Activated CD8-positive, alpha-beta memory T cell treated with anti-CD3 and anti-CD28 coated beads for 4 hours (primary cell): ENCODE data around the gene TSC22D1.
"Not testable (repeated sequence)": the region's sequence is repeated elsewhere in the genome, so short reads cannot be mapped to it uniquely, and the experiment has no call there.

ENCODE experiments used
- DNase-seq, 2 donors: peaks; one replicate each; pipeline ENCODE4 v3.0.0-alpha.2; 2020; ENCODE audit warnings: low read depth in 2 of 2

TSC22D1 gene

DNA sequence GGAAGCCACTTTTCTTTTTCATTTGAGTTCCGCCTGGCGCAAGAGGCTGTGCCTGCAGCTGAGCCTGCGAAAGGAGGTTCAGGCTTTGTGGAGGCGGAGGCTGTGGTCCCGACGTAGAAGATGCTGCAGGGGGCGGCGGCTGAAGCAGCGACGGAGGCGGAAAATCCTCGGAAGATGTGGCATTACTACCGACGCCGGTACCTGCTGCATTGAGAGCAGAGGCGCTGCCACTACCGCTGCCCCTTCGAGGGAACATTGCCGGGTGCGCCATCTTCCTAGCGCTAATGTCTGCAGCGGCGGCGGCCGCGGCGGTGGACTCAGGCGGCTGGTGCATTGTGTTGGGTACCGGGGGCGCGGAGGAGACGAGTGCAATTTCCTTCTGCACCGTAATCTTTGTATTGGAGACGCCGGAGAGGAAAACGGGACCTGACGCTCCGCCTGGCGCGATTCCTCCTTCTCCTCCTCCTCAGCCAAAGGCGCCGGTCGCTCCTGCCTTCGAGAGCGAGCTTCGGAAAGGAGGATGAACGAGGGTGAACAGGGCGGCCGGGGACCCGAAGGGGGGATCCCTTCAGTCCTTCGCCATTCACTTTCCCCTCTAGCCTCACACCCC, at the start of gene TSC22D1:
Gene TSC22D1 (minus strand): TSS at position 590 of the 610 bp plus-strand sequence. CDS start 256 bp downstream, at position 334.
- peak; percentile 56 to 63 for DNase-seq

DNA sequence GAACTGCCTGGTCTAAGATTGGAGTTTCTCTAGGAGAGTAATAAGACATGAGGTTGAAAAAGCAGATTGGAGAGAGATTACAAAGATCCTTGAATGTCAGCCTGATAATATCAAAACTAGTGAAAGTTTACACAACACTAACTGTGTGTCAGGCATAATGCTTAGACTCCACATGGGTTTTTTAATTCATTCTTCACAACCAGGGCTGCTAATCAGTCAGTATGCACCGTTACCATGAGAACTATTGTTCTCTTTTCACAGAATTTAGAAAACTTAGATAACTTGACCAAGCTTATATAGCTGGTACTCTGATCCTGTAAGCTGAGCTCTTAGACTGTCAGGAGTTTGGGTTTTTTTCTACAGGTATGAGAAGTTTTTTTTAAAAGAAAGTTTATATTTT, 46.6 kb upstream of the TSC22D1 start:
- DNase-seq, result no peak

GRCh38 chr13:44622261-44622660, 46.1 kb upstream of the TSC22D1 start:
- DNase-seq, result no peak

GRCh38 chr13:44620057-44620456, 43.9 kb upstream of the TSC22D1 start:
- DNase-seq, result no peak

- no peak for DNase-seq
These were observed 43.5 kb upstream of the TSC22D1 start for GRCh38 chr13:44619651-44620050.

DNA sequence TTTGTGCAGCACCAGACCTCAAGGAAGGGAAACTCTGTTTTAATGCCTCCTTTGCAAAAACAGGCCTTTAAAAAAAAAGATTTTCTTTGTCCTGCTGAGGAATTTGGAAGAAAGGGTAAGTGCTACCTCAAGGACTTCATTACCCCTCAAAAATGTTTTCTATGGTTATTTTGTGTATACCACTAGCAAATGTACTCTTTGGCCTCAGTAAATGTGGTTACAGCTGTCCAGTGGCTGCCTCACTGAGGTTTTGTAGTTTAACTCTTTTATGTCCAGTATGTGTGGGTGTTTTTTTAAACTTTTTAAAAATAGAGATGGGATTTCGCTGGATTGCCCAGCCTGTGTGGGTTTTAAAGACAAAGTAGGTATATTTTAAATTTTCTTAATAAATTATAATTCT, 42.2 kb upstream of the TSC22D1 start:
- DNase-seq, result no peak

DNA sequence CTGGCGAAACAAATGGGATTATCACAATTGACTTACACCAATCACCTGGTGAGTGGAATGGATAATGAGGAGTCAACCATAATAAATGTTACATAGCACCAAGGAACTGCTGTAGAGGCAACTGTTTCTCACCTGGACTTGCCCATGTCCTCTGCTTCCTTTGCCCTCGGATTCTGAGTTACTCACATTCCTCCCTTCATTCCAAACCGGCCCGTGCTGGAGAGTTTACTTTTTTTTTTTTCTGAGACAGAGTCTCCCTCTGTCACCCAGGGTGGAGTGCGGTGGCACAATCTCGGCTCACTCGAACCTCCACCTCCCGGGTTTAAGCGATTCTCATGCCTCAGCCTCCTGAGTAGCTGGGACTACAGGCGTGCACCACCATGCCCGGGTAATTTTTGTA, 41.5 kb upstream of the TSC22D1 start:
- no peak for DNase-seq

DNA sequence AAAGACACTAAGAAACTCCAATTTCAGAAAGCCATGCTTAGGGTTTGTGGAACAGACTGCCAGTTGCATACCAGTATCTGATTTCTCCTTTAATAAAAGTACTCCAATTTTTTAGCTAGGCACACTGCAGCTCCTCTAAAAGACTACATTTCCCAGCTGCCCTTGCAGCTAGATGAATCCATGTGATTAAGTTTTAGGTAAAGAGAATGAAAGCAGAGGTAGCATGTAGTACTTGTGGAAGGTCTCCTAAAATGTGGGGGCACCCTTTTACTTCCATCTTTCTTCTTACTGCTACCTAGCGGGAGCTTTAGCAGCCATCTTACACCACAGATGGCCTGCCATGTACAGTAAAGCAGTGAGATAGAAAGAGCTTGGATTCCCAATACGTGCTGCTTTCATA, 33.0 kb upstream of the TSC22D1 start:
- no peak for DNase-seq

DNA sequence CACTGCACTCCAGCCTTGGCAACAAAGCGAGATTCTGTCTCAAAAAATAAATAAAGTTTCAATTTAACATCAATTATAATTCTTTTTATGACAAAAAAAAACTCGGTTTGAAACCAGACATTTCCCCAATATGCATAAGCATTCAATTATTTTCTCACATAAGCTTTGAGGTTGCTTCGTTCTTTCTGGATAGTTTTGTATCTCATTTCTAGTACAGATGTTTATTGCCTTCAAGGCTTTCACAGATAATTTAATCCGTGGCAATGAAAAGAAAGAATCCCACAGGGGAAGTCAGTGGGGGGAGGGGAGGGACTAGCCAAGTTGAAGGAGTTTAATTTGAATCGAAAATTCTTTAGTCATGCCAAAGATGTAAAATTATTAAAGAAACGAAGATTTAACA, 29.6 kb upstream of the TSC22D1 start:
- DNase-seq, result no peak

DNA sequence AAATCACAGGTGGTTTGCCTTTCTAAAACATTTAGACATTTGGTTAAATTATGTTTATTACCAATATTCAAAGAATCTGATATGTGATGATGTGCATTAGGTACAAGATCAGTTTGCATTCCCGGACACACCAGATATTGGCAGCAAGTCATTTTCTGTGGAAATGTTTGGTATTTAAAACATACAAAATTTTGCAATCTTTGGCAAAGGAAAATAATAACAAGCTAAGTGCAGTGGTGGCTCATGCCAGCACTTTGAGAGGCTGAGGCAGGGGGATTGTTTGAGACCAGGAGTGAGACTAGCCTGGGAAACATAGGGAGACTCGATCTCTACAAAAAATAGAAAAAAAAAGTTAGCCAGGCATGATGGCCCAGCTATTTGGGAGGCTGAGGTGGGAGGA, 29.1 kb upstream of the TSC22D1 start:
- DNase-seq, result no peak

- no peak for DNase-seq
These were observed 25.5 kb upstream of the TSC22D1 start for GRCh38 chr13:44601586-44601985.

- not testable (repeated sequence) for DNase-seq
These were observed 17.9 kb upstream of the TSC22D1 start for GRCh38 chr13:44593861-44594592.

DNA sequence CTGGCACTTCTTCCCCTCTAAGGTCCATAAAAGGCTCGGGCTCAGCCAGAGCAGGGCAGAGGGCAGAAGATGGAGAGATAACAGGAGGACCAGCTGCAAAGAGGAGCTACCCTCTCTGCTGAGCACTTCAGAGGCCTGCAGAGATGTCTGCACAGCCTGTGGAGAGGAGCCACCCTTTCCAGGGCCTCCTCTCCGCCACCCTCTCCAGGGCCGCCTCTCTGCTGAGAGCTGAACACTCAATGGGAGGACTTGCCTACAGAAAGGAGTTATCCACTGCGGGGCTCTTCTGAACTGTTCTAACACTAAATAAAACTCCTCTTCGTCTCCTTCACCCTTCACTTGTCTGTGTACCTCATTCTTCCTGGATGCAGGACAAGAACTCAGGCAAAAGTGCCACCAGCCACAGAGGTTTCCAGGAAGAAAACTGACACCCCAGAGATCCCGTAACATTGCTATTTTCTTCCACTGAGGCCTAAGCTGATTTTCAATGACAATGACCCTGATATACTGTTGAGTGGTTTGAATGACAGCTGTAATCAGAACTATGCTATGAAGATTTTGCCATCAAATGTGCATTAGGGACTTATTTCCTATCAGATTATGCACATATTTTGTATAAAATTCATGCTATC, 16.2 kb upstream of the TSC22D1 start:
- no peak for DNase-seq

DNA sequence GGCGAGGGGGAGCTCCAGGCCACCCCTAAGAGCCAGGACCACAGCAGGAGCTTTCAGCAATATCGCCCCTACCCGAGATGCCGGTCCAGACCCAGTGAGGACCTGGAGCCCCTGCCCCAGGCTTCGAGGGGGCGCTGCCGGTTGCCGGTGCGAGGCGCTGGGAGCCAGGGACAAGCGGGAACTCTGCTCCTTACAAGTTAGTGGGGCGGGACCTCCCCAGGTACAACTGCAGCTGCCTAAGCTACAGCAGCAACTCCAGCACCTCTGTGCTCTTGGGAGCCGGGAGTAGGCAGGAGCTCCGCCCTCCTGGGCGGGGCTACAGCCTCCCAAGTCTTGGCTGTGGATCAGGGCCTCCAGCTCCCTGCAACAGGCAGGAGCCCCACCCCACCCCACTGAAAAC, 15.2 kb upstream of the TSC22D1 start:
- DNase-seq, result no peak

- no peak for DNase-seq
These were observed 7.0 kb upstream of the TSC22D1 start for GRCh38 chr13:44583137-44583536.

- no peak for DNase-seq
These were observed 1.9 kb upstream of the TSC22D1 start for GRCh38 chr13:44578067-44578400.

- peak; percentile 93 to 94 for DNase-seq
These were observed 1.3 kb upstream of the TSC22D1 start for GRCh38 chr13:44577236-44578066.

DNA sequence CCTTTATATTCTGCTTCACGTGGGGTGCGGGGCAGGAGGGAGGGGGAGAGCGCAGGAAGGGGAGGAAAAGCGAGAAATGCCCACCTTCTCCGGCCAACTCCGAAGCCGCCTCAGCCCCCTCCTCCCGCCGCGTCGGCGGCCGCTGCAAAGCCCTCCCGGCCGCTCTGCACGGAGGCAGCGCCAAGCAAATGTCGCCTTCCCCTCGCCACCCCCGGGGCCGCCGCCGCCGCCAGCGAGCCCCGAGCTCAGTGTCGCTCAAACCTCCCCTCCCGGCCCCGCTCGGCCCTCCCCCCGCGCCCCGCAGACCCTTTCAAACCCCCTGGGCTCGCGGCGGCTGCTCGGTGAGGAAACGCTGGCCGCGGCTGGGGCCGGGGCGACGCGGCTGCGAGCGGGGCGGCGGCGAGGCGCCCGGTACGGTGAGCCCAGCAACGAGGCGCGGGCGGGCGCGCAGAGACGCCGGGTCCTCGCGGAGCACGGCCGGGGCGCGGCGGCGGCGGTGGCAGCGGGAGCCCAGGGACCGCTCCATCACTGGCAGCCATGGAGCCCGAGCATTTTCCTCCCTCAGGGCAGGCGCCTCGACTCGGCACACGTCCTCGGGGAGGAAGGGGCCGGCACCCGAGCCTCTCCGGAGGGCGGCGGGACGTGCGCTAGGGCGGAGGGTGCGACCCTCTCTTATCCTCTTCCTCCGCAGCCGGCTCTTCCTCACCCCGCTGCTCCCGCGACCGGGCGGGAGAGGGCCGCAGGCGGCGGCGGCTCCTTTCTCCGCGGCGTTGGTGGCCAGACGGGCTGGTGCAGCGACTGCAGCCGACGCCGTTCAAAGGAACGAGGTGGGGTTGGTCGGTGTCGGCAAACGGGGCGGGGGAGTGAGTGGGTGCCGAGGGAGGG, 463 bp upstream of the TSC22D1 start:
- DNase-seq, result no peak

DNA sequence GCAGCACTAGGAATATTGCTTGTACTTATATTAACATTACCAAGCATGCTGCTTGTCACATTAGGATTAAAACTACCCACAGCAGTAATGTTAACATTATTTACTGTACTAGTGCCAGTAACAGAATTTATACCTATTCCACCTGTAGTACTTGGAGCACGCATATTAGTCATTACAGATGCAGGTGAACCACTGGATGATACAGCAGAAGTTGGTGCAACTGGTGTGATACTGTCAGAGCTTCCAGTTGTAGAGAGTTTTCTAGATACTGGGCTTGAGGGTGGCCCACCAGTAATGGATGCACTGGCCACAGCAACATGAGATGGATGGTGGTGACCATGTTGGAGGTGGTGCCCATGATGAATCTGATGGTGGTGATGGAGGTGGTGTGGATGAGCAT, 1.1 kb downstream of the TSC22D1 start:
- no peak for DNase-seq

GRCh38 chr13:44574466-44574855, 1.7 kb downstream of the TSC22D1 start:
- DNase-seq, result no peak

- no peak for DNase-seq
These were observed 2.2 kb downstream of the TSC22D1 start for GRCh38 chr13:44573790-44574465.
